Measurements from ENCODE around the gene FARP1.
A peak's percentile ranks its signal among the peaks of the same experiment; 100 is the strongest.

Gene FARP1, protein sequence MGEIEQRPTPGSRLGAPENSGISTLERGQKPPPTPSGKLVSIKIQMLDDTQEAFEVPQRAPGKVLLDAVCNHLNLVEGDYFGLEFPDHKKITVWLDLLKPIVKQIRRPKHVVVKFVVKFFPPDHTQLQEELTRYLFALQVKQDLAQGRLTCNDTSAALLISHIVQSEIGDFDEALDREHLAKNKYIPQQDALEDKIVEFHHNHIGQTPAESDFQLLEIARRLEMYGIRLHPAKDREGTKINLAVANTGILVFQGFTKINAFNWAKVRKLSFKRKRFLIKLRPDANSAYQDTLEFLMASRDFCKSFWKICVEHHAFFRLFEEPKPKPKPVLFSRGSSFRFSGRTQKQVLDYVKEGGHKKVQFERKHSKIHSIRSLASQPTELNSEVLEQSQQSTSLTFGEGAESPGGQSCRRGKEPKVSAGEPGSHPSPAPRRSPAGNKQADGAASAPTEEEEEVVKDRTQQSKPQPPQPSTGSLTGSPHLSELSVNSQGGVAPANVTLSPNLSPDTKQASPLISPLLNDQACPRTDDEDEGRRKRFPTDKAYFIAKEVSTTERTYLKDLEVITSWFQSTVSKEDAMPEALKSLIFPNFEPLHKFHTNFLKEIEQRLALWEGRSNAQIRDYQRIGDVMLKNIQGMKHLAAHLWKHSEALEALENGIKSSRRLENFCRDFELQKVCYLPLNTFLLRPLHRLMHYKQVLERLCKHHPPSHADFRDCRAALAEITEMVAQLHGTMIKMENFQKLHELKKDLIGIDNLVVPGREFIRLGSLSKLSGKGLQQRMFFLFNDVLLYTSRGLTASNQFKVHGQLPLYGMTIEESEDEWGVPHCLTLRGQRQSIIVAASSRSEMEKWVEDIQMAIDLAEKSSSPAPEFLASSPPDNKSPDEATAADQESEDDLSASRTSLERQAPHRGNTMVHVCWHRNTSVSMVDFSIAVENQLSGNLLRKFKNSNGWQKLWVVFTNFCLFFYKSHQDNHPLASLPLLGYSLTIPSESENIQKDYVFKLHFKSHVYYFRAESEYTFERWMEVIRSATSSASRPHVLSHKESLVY

DNA sequence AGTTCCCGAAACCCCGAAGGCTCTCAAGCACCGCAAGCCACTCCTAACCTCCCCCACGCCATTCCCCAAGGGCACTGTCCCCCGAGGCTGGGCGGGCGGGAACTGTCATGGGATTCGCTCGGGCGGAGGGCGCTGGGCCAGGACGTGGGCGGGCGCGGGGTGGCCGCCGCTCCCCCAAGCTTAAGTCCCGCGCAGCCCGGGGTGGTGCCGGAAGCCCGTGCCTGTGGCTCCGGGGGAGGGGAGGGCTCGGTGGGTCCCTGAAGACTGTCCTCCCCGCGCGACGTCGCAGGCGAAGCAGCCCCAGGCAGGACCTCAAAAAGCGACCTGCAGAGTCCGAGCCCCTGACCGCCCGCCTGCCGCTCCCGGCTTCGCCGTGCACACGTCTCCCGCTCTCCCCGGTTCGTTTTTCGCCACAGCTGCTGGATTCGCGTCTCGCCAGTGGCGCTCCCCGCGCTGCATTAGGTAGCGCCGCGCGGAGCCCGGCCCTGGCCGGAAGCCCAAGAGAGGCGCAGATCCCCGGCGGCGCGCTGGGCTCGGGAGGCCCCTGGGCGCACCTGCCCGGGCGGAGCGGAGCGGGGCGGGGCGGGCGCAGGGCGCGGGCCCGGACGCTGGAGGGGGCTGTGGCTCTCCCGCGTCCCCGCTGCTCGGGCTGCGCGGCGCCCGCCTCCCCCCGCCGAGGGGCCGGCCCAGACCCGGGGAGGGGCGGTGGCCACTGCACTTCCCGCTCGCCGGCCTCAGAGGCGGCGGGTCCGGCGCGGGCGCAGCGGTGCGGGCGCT is at the start of gene FARP1:
Gene FARP1, plus strand, starts transcription at position 715 of the 777 bp plus-strand sequence. CDS start 70,149 bp downstream, outside the sequence.
- peak in 1 of 4 experiments; percentile 28 for DNase-seq (ENCODE audit: low read depth in 4 of 4, low spot score in 1 of 4)

DNA sequence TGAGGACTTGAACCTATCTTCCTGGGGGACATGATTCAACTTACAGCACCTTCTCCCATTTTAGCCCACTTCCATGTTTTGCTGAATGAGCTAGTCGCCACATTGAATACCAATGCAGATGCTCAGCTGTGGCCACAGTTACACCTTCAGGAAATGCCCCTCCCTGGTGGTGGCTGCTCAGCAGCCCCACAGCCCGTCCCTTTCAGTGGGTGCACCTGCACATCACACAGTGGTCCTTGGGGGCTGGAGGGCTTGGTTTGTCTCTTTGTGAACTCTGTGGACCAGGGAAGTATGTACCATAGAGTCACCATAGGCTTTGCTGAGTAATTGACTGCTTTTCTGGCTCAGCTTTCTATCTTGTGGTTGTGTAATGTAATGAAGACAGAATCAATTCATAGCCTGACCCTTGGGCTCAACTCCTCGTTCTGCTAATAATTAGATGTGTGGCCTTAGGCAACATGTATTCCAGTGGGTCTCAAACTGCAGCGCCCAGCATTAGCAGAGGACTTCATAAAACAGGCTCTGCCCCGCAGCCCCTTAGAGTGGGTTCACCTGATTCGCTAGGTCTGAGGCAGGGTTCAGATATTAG is 48.1 kb upstream of the FARP1 start:
- no peak for DNase-seq (ENCODE audit: low read depth in 4 of 4, low spot score in 1 of 4)

DNA sequence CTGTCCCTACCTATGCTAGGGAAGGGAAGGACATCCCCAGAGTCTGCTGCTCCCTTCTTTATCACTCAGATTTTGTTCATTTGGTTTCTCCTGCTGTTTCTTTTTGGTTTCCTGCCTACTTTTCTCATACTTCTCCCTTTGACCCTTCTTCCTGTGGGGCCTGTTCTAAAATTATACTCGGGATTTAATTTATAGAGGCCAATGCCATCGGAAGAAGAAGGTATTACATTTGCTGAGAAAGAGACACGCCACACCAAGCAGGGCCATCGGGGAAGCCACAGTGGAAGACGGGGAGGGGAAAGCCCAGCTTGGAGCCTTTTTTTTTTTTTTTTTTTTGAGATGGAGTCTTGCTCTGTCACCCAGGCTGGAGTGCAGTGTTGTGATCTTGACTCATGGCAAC is 46.8 kb upstream of the FARP1 start:
- DNase-seq (ENCODE audit: low read depth in 4 of 4, low spot score in 1 of 4) = no peak

DNA sequence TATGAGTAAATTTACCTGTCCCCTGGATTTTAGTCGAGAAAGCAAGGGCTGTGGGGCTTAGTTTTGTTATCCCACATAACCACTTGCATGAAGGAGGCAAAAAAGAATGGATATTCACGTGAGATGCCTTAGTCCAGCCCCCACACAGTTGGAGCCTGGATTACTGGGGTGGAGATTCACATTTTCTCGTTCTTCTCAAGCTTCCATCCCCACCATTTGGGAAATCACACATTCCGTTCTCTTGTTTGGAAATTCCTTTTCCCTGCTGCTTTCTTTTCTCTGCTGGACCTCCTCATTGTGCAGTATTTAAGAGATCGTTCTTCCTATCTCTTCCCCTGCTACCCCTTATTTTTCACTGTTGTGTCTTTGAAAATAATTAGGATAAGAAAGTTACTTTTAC is 45.1 kb upstream of the FARP1 start:
- no peak for DNase-seq (ENCODE audit: low read depth in 4 of 4, low spot score in 1 of 4)

DNA sequence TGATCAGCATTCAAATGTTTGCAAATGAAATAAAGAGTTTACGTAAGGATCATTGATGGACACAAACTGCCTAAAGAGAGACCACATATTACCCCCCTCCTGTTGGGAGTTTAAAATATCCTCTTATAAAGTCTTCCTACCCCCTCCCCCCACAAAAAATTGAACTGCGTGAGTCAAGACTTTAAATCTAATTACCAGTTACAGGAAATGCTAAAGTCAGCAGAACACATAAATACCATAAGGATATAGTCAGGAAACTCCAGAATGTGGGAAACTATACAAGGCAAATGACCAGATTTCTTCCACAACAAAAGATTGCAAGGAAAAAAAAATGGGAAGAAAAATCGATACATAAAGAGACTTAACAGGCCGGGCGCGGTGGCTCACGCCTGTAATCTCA is 44.4 kb upstream of the FARP1 start:
- DNase-seq (ENCODE audit: low read depth in 4 of 4, low spot score in 1 of 4) = no peak

DNA sequence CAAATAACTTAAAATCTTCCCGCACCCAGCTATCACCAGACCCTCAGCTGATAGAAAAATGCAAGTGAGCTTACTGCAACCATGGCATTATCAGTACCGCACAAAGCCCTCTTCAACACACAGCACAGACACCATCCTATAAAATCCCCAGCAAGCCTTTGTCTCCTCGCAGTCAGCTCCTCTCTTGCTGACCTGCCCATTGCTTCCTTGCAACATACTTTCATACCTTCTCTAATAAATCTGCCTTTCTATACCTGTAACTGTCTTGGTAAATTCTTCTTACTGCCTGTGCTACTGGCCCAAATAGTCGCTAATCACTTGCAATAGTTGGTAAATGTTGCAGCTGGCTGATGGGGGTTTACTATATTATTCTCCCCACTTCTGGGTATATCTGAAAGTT is 43.3 kb upstream of the FARP1 start:
- no peak for DNase-seq (ENCODE audit: low read depth in 4 of 4, low spot score in 1 of 4)

DNA sequence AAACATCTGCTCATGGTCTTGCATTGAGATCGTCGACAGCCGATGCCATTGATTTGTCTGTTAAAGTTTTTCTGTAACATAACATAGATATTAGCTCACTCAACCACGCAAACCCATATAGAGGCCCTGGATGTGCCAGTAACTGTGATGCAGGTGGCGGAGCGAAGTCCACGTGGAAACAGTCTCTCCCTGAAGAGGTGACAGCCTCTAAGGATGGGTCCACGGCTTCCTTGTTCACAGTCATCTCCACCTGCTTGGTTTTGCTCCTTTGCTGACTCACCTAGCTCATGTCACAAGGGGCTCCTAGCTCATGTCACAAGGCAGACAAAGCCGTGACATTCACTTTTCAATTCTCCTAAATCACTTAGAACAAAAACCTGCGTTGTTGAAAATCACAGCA is 42.4 kb upstream of the FARP1 start:
- no peak for DNase-seq (ENCODE audit: low read depth in 4 of 4, low spot score in 1 of 4)

DNA sequence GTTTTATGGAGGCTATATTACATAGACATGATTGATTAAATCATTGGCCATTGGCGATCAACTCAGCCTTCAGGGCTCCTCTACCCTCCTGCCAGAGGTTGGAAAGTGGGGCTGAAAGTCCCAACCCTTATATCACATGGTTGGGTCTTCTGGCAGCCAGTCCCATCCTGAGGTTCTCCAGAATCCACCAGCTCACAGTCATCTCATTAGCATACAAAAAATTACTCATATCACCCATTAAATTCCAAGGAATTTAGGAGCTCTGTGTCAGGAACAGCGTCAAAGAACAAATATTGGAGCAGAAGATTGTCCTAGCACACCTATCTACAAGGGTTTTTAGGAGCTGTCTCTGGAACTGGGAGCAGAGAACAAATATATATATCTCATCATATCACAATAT is 39.4 kb upstream of the FARP1 start:
- no peak for DNase-seq (ENCODE audit: low read depth in 4 of 4, low spot score in 1 of 4)

DNA sequence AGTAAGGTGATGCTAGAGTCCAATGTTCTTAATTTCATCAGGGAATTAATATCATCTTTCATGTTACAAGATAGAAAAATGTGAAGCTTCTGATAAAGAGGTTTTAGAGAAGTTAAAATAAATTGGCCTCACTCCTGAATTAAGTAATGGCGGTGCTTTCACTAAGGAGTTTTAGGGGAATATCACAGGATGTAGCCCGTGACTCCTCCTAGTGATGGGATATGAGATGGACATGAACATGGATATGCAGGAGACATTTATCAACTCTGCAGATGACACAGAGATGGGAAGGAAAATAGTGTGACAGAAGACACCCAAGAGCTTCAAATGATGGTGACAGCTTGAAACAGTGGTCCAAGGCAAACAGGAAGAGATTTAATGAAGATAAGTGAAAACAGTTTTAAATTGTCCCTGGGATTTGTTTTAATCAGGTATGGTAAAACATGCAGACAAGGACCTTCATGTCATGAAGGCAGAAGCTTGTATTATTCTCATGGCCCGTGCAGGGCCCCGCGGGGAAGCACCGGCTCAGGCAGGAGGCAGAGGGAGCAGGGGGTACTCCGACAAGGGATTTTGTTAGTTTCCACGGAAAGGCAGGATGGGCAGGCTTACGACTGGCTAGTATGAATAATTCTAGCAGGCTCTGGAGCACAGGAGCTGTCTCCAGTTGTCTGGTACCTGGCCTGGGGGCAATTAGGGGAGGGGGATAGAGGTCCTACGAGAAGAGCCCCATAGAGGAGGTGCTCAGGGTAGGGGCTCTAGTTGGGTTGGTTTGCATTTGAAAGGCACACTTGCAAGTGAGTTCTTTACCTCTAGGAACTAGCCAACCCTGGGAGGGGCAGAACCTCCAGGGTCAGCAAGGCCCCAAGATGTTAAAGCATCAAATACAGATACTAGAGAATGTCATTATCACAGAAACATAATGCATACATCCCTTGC is 38.7 kb upstream of the FARP1 start:
- no peak for DNase-seq (ENCODE audit: low read depth in 4 of 4, low spot score in 1 of 4)

DNA sequence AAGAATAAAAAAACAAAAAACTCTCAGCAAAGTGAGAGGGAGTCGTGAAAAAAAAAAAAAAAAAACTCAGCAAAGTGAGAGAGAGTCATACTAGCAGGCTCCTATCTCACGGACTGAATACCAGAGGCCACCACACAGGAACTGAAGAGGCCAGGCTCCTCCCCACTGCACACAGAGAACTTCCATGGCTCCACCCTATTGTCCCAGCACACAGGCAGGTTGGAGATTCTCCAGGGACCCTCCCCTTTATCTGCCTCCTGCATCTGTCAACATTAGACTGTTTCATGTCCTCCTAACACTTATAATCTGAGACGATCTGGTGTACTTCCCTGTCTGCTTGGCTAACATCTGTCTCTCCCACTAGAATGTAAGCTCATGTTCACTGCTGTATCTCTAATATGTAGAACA is 37.0 kb upstream of the FARP1 start:
- DNase-seq (ENCODE audit: low read depth in 4 of 4, low spot score in 1 of 4) = no peak

DNA sequence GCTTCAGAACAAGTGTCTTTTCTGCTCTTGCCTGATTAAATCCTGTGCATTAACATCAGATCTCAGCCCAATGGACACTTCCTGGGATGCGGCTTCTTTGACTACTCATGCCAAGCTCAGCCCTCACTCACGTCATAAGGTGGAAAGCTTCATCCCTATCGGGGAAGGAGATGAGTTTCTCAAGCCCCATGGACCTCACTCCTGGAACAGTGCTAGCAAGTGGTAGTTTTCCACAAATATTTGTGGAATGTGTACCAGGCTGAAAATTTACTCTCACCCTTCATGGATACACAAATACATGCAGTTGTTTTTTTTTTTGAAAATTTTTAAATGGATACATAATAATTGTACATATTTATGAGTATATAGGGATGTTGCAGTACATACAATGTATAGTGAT is 34.6 kb upstream of the FARP1 start:
- DNase-seq (ENCODE audit: low read depth in 4 of 4, low spot score in 1 of 4) = no peak

DNA sequence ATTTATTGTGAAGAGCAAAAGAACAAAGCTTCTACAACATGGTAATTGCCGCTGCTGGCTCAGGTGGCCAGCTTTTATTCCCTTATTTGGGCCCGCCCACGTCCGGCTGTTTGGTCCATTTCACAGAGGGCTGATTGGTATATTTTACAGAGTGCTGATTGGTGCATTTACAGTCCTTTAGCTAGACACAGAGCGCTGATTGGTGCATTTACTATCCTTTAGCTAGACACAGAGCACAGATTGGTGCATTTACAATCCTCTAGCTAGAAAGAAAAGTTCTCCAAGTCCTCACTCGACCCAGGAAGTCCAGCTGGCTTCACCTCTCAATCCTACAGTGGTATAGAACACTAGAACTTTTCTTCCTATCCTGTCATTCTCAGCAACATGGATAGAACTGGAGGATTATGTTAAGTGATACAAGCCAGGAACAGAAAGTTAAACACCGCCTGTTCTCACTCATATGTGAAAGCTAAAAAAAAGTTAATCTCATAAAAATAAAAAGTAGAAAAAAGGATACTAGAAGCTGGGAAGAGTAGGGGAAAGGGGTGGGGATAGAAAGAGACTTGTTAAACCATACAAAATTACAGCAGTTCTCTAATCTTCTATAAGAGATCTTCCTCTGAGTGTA is 33.6 kb upstream of the FARP1 start:
- no peak for DNase-seq (ENCODE audit: low read depth in 4 of 4, low spot score in 1 of 4)

DNA sequence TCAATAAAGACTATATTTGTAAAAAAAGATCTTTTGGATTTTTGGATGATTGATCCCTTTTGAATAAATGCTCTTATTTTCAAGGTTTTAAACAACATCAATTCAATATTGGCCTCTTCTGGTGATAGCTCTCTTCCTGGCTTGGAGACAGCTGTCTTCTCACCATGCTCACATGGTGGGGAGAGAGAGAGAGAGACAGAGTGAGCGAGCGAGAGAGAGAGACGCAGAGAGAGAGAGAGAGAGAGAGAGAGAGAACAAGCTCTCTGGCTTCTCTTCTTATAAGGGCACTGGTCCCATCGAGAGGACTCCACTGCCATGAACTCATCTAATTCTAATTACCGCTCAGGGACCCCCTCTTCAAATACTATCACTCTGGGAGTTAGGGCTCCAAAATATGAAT is 32.1 kb upstream of the FARP1 start:
- no peak for DNase-seq (ENCODE audit: low read depth in 4 of 4, low spot score in 1 of 4)

DNA sequence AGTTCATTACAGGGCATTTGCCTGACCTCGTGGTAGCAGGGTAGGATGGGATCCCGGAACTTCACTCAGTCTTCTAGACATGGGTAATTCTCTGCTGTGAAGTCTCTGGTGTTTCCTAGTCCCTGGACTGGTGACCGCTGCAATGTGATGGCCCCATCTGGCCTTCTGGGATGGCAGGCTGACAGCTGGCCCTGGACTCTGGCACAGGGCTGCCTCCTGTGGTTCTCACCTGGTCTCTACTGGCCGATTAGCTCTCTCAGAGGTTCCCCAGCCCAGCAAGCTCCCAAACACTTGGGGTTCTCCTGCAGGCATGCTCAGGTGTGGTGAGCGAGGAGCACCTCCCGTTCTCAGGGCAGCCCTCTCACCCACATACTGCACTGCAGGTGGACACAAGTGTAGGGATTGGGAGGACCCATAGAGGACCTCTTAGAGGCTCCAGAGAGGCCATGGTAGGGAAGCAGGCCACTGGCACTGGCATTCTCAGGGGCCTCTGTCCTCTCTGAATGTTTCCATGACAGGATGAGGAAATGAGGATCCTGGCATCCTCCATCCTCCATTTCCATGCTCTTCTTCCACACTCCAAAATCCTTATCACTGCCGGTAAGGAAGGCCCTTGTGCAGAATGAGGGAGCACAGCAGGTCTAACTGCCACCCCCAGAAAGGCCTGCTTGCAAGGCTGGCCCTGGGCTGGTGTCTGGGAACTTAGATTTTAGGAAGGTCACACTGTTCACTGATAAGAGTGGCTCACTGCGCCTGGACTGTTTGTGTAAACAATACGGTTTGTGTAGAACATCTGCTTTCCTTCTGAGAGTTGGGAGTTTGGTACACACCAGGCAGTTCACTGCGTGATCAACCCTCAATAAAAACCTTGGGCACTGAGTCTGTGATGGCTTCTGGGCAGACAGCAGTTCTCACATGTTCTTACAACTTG is 31.5 kb upstream of the FARP1 start:
- DNase-seq (ENCODE audit: low read depth in 4 of 4, low spot score in 1 of 4) = no peak

DNA sequence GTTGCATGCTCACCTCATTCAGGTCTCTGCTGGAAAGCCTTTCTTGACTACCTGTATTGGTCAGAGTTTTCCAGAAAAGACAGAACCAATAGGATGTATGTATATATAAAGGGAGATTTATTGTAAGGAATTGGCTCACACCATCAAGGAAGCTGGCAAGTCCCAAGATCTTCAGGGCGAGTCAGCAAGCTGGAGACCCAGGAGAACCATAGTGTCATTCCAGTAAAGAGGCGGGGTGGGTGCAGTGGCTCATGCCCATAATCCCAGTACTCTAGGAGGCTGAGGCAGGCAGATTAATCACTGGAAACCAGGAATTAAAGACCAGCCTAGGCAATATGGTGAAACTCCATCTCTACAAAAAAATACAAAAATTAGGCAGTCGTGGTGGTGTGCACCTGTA is 30.4 kb upstream of the FARP1 start:
- no peak for DNase-seq (ENCODE audit: low read depth in 4 of 4, low spot score in 1 of 4)

DNA sequence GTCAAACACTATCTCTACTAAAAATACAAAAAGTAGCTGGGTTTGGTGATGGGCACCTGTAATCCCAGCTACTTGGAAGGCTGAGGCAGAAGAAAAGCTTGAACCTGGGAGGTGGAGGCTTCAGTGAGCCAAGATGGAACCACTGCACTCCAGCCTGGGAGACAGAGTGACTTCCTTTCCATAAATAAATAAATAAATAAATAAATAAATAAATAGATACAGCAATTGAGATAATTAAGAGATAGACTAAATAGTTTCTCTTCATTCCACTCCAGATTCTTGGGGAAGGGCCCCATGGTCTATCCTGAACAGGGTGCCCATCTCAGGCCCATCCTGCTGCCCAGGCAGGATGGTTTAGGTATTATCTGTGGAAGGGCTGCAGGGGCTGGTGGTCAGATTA is 24.0 kb upstream of the FARP1 start:
- no peak for DNase-seq (ENCODE audit: low read depth in 4 of 4, low spot score in 1 of 4)

DNA sequence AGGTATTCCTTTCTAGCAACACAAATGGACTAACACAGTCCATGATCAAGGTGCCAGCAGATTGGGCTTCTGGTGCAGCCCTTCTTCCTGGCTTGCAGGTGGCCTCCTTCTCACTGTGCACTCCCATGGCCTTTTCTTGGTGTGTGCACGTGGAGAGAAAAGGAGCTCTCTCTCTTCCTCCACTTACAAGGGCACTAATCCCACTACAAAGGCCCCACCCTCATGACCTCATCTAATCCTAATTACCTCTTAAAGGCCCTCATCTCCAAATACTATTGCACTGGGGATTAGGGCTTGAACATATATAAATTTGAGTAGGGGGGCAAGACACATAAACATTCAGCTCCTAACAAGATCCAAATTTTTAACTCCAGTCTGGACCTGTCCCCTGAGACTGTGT is 19.7 kb upstream of the FARP1 start:
- DNase-seq (ENCODE audit: low read depth in 4 of 4, low spot score in 1 of 4) = no peak

DNA sequence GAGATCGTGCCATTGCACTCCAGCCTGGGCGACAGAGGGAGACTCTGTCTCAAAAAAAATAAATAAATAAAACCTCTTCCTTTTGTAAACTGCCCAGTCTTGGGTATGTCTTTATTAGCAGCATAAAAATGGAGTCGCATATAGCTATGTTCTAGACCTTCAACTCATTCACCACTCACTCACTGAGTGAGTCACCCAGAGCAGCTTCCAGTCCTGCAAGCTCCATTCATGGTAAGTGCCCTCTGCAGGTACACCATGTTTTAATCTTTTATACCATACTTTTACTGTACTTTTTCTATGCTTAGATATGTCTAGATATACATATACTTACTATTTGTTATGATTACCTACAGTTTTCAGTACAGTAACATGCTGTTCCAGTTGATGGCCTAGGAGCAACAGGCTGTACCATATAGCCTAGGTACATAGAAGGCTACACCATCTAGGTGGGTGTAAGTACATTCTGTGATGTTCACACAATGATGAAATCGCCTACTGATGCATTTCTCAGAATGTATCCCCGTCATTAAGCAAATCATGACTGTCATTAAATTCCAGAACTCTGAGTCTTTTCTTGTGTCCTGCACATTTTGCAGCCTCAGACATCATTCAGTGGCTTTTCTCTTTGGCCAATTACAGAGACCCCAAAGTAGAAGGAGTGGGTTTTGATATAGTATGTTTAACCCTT is 13.7 kb upstream of the FARP1 start:
- no peak for DNase-seq (ENCODE audit: low read depth in 4 of 4, low spot score in 1 of 4)
